Measurements from ENCODE around the gene RNU1-2. TPM values are rescaled to one million over a fixed set of nuclear protein-coding genes. Genes with fewer than 3 reads are reported as not detected.

RNU1-2 gene
- total and polyA plus RNA-seq, 8 donors, result under 0.01 to 9,966 (median under 0.01) TPM; not detected in 3

DNA sequence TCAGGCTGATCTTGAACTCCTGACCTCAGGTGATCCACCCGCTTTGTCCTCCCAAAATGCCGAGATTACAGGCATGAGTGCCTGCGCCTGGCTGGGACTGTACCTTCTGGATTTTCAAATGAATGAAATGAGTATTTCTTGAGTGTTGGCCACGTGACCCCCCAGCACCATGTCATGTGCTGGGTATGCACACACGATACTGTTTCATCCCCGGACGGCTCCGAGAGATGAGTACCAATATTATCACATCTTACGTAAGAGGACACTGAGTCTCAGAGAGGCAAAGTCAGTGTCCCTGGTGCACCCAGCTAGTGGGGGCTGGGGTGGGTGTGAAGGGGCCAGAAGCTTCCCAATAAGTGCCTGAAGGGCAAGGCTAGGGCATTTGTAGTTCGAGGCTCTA, 25.2 kb downstream of the RNU1-2 start:
- Histone ChIP-seq H3K27ac (no peak overlapping the region), H3K27me3 (peaks cover 0 to 18% (median 7%) of the 10 kb centered on the region in 3 donors), H3K36me3 (peaks cover 0 to 14% (median 0%) of the 10 kb centered on the region in 4 donors), H3K4me1 (peaks cover 6 to 30% (median 16%) of the 10 kb centered on the region in 4 donors), H3K4me3 (no peak overlapping the region), H3K9me3 (no peaks in the 10 kb centered on the region)
- TF ChIP-seq POLR2AphosphoS5 (IDR thresholded peaks at IDR 0.05), result no peak
- TF ChIP-seq, protein P1, sequence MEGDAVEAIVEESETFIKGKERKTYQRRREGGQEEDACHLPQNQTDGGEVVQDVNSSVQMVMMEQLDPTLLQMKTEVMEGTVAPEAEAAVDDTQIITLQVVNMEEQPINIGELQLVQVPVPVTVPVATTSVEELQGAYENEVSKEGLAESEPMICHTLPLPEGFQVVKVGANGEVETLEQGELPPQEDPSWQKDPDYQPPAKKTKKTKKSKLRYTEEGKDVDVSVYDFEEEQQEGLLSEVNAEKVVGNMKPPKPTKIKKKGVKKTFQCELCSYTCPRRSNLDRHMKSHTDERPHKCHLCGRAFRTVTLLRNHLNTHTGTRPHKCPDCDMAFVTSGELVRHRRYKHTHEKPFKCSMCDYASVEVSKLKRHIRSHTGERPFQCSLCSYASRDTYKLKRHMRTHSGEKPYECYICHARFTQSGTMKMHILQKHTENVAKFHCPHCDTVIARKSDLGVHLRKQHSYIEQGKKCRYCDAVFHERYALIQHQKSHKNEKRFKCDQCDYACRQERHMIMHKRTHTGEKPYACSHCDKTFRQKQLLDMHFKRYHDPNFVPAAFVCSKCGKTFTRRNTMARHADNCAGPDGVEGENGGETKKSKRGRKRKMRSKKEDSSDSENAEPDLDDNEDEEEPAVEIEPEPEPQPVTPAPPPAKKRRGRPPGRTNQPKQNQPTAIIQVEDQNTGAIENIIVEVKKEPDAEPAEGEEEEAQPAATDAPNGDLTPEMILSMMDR (IDR thresholded peaks at IDR 0.05), result no peak
- no peak for TF ChIP-seq EP300 (IDR thresholded peaks at IDR 0.05)
- TF ChIP-seq POLR2A (IDR thresholded peaks at IDR 0.05), result no peak
- DNase-seq, result no peak
- intact Hi-C loops (cut with DNase I; ENCODE audit: low total_unique reads), result no loop called here
- WGBS, 5 donors, result 87 to 92% (median 89%) methylated on average over 10 of the region's 10 CpGs

DNA sequence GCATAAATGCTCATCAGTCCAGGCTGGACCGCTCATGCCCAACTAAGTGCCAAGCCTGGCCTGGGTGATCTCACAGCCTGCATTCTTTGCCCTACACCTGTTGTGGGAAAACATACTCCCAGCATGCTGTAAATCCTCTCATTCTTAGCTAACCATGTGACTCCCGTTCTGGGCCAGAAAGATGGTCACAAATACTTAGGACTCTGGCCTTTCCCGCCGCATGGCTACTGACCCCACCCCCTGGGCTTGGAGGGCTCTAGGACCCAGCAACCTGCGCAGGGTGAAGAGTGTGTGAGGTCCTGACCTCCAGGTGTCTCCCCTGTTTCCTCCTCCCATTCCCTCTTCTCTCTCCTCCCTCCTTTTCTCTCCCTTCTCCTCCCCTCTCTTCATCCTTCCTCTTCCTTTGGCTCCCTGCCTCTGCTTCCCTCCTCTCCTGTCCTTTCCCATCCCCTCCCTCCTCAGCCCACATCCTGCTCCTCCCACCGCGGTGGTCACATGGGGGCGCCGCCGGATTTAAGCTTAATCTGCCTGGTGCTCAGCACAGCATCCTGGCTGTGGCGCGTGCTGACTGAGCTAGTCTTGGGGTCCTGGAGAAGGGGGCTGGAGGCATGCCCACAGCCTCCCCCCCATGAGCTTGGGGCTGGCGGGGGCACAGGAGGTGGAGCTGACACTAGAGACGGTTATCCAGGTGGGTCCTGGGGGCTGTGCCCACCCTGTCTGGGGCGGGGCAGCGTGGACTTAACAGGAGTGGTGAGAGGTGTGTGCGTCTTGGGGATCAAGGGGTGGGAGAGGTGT, 25.8 kb downstream of the RNU1-2 start, which contains the start of gene CROCC:
Gene CROCC (plus strand): TSS at position 541 of the 795 bp plus-strand sequence. CDS start 88 bp downstream, at position 629.
- H3K9me3 ChIP-seq, result no peaks in the 10 kb centered on the region
- peaks cover 6 to 24% (median 17%) of the 10 kb centered on the region in 4 donors for H3K4me1 ChIP-seq
- TF ChIP-seq, protein P1 (IDR thresholded peaks at IDR 0.05), result no peak
- TF ChIP-seq POLR2AphosphoS5 (IDR thresholded peaks at IDR 0.05) (no peak), EP300 (IDR thresholded peaks at IDR 0.05) (no peak), POLR2A (IDR thresholded peaks at IDR 0.05) (no peak)
- intact Hi-C loops (cut with DNase I; ENCODE audit: low total_unique reads), result no loop called here
- H3K36me3 ChIP-seq, result peaks cover 0 to 14% (median 0%) of the 10 kb centered on the region in 4 donors
- WGBS, 5 donors, result 29 to 43% (median 38%) methylated on average over 17 of the region's 17 CpGs
- H3K4me3 ChIP-seq, result no peak within 1 kb of the TSS
- no peak within 1 kb of the TSS for H3K27ac ChIP-seq
- DNase-seq, result peak in 1 of 2 donors; percentile 91
- H3K27me3 ChIP-seq, result peaks cover 0 to 18% (median 7%) of the 10 kb centered on the region in 3 donors

DNA sequence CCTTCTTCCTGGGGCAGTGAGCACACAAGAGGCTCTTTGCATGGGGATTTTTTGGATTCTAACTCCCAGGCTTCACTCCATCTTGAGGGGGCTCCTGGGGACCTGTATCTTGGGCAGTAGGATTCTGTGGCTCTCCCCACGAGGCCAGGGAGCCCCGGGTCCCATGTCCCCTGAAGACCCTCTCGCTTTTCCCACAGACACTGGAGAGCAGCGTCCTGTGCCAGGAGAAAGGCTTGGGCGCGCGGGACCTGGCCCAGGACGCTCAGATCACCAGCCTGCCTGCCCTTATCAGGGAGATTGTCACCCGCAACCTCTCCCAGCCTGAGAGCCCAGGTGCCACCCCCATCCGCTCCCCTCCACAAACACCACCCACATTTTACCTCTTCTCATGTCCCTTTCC, 26.7 kb downstream of the RNU1-2 start:
- no peaks in the 10 kb centered on the region for H3K9me3 ChIP-seq
- H3K36me3 ChIP-seq, result peaks cover 0 to 14% (median 0%) of the 10 kb centered on the region in 4 donors
- TF ChIP-seq EP300 (IDR thresholded peaks at IDR 0.05) (no peak), POLR2AphosphoS5 (IDR thresholded peaks at IDR 0.05) (no peak), POLR2A (IDR thresholded peaks at IDR 0.05) (no peak)
- TF ChIP-seq, protein P1 (IDR thresholded peaks at IDR 0.05), result no peak
- no peak overlapping the region for H3K27ac ChIP-seq
- H3K27me3 ChIP-seq, result peaks cover 0 to 18% (median 7%) of the 10 kb centered on the region in 3 donors
- H3K4me3 ChIP-seq, result no peak overlapping the region
- intact Hi-C loops (cut with DNase I; ENCODE audit: low total_unique reads), result no loop called here
- no peak for DNase-seq
- peaks cover 6 to 24% (median 17%) of the 10 kb centered on the region in 4 donors for H3K4me1 ChIP-seq
- 78 to 91% (median 89%) methylated on average over 10 of the region's 10 CpGs for WGBS, 5 donors

DNA sequence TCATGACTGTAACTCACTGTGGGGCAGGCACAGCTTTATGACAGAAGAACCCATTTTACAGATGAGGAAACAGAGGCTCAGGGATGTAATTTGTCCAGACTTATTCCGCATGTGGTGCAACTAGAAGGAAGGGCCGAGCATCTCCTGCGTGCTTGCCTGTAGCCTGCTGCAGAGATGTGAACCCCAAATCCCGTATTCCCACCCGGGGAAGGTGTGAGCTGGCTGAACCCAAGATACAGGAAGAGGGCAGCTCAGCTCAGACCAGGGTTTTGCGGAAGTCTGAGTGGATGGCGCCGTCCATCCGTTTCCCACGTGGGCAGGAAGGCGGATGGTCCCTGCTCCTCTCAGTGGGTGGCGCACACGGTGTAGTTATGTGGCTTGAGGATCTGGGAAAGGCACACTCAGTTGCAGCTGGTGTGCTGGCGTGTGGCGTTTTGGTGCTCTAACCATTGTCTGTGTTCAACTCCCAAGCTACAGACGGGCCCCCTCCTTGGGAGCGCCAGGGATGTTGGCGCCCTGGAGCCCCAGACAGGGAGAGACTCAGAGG, 27.2 kb downstream of the RNU1-2 start:
- TF ChIP-seq, protein P1 (IDR thresholded peaks at IDR 0.05), result no peak
- no peak for TF ChIP-seq POLR2A (IDR thresholded peaks at IDR 0.05)
- TF ChIP-seq POLR2AphosphoS5 (IDR thresholded peaks at IDR 0.05), result no peak
- no peak for TF ChIP-seq EP300 (IDR thresholded peaks at IDR 0.05)
- H3K4me1 ChIP-seq, result peaks cover 6 to 24% (median 17%) of the 10 kb centered on the region in 4 donors
- intact Hi-C loops (cut with DNase I; ENCODE audit: low total_unique reads), result no loop called here
- H3K9me3 ChIP-seq, result no peaks in the 10 kb centered on the region
- WGBS, 5 donors, result 80 to 93% (median 85%) methylated on average over 18 of the region's 18 CpGs
- peak in 1 of 2 donors; percentile 73 for DNase-seq
- peaks cover 0 to 18% (median 7%) of the 10 kb centered on the region in 3 donors for H3K27me3 ChIP-seq
- H3K27ac ChIP-seq, result no peak overlapping the region
- H3K36me3 ChIP-seq, result peaks cover 0 to 14% (median 0%) of the 10 kb centered on the region in 4 donors
- H3K4me3 ChIP-seq, result no peak overlapping the region
